ENCODE results near the gene HSPG2. TPM values are rescaled to one million over a fixed set of nuclear protein-coding genes. Genes with fewer than 3 reads are reported as not detected.

HSPG2 gene
- total RNA-seq, 2 experiments from 2014 or later: 1.6 to 4.7 TPM

GRCh38 chr1:21838359-21839157 lies 98.6 kb downstream of the HSPG2 start:
- intact Hi-C loops (cut with micrococcal nuclease; ENCODE audit: unreplicated experiment): no loop called here

GRCh38 chr1:21837476-21837875 lies 99.6 kb downstream of the HSPG2 start:
- intact Hi-C loops (cut with micrococcal nuclease; ENCODE audit: unreplicated experiment): no loop called here
- Histone ChIP-seq H3K4me2 (ENCODE audit: low read length) (no peak overlapping the region), H3K27ac (ENCODE audit: low read depth, low read length, poor library complexity, severe bottlenecking) (no peak overlapping the region), H3K36me3 (ENCODE audit: insufficient read depth, low read length) (no peaks in the 10 kb centered on the region), H2AFZ (ENCODE audit: low read length) (no peak overlapping the region), H3K9me3 (ENCODE audit: low read length) (no peaks in the 10 kb centered on the region), H3K4me3 (ENCODE audit: low read depth, low read length, poor library complexity, severe bottlenecking) (no peak overlapping the region), H3K4me1 (ENCODE audit: insufficient read depth, low read length, poor library complexity, severe bottlenecking) (no peaks in the 10 kb centered on the region), H3K79me2 (ENCODE audit: insufficient read depth, low read depth, low read length) (no peaks in the 10 kb centered on the region), H4K20me1 (ENCODE audit: insufficient read depth, low read length) (no peaks in the 10 kb centered on the region), H3K9me2 (ENCODE audit: insufficient read depth, low read length) (no peaks in the 10 kb centered on the region)
- ChIA-PET POLR2A (interaction anchor here (0.6 kb wide), 1 partner anchor 552 kb away, joined by 4 read pairs; no protein-coding TSS in a partner anchor), CTCF (ENCODE audit: unreplicated experiment) (no interaction called here)
- DNase-seq (ENCODE audit: low spot score): no peak
- TF ChIP-seq EZH2phosphoT487 (IDR thresholded peaks at IDR 0.05; ENCODE audit: borderline replicate concordance, low read depth, low read length) (no peak), CTCF (conservative IDR thresholded peaks at IDR 0.05; ENCODE audit: low read length) (no peak)
- no TSS peak for BruUV-seq (replicated peaks)

More at GRCh38 chr1:21838359-21839157, 98.6 kb downstream of the HSPG2 start:
- no peak for TF ChIP-seq CTCF (conservative IDR thresholded peaks at IDR 0.05; ENCODE audit: low read length)
- no peak for TF ChIP-seq EZH2phosphoT487 (IDR thresholded peaks at IDR 0.05; ENCODE audit: borderline replicate concordance, low read depth, low read length)
- no TSS peak for BruUV-seq (replicated peaks)
- DNase-seq (ENCODE audit: low spot score): no peak
- Histone ChIP-seq H3K36me3 (ENCODE audit: insufficient read depth, low read length) (no peaks in the 10 kb centered on the region), H2AFZ (ENCODE audit: low read length) (no peak overlapping the region), H3K9me3 (ENCODE audit: low read length) (no peaks in the 10 kb centered on the region), H4K20me1 (ENCODE audit: insufficient read depth, low read length) (no peaks in the 10 kb centered on the region), H3K4me2 (ENCODE audit: low read length) (no peak overlapping the region), H3K4me3 (ENCODE audit: low read depth, low read length, poor library complexity, severe bottlenecking) (no peak overlapping the region), H3K27ac (ENCODE audit: low read depth, low read length, poor library complexity, severe bottlenecking) (no peak overlapping the region), H3K4me1 (ENCODE audit: insufficient read depth, low read length, poor library complexity, severe bottlenecking) (no peaks in the 10 kb centered on the region), H3K79me2 (ENCODE audit: insufficient read depth, low read depth, low read length) (no peaks in the 10 kb centered on the region), H3K9me2 (ENCODE audit: insufficient read depth, low read length) (no peaks in the 10 kb centered on the region)
- ChIA-PET CTCF (ENCODE audit: unreplicated experiment) (no interaction called here), POLR2A (no interaction called here)

- no peak overlapping the region for H2AFZ ChIP-seq (ENCODE audit: low read length)
- H4K20me1 ChIP-seq (ENCODE audit: insufficient read depth, low read length): no peaks in the 10 kb centered on the region
- no peaks in the 10 kb centered on the region for H3K79me2 ChIP-seq (ENCODE audit: insufficient read depth, low read depth, low read length)
- intact Hi-C loops (cut with micrococcal nuclease; ENCODE audit: unreplicated experiment): no loop called here
- no peaks in the 10 kb centered on the region for H3K9me3 ChIP-seq (ENCODE audit: low read length)
- TF ChIP-seq EZH2phosphoT487 (IDR thresholded peaks at IDR 0.05; ENCODE audit: borderline replicate concordance, low read depth, low read length): no peak
- TF ChIP-seq CTCF (conservative IDR thresholded peaks at IDR 0.05; ENCODE audit: low read length): no peak
- H3K4me1 ChIP-seq (ENCODE audit: insufficient read depth, low read length, poor library complexity, severe bottlenecking): no peaks in the 10 kb centered on the region
- H3K36me3 ChIP-seq (ENCODE audit: insufficient read depth, low read length): no peaks in the 10 kb centered on the region
- H3K4me2 ChIP-seq (ENCODE audit: low read length): no peak overlapping the region
- no peak overlapping the region for H3K27ac ChIP-seq (ENCODE audit: low read depth, low read length, poor library complexity, severe bottlenecking)
- DNase-seq (ENCODE audit: low spot score): no peak
- ChIA-PET POLR2A (no interaction called here), CTCF (ENCODE audit: unreplicated experiment) (no interaction called here)
- BruUV-seq (replicated peaks): no TSS peak
- no peak overlapping the region for H3K4me3 ChIP-seq (ENCODE audit: low read depth, low read length, poor library complexity, severe bottlenecking)
- H3K9me2 ChIP-seq (ENCODE audit: insufficient read depth, low read length): no peaks in the 10 kb centered on the region
These were observed 100.4 kb downstream of the HSPG2 start for GRCh38 chr1:21836729-21837128.
